Loucy (cell line): ENCODE measurements around the gene PLA2G10.
"Not testable (repeated sequence)": the region's sequence is repeated elsewhere in the genome, so short reads cannot be mapped to it uniquely, and the experiment has no call there.

Experiments used
- CTCF ChIP-seq: fragments of 200-600 bp; sonication (generic); conservative IDR thresholded peaks from 2 replicates; pipeline ENCODE4 v1.5.1; 2014; ENCODE audit warnings: mild to moderate bottlenecking, antibody characterized with exemption, low read length
- EZH2phosphoT487 ChIP-seq: fragments of 200-600 bp; IDR thresholded peaks from 2 replicates; pipeline ENCODE4 v1.6.1; 2018; ENCODE audit warnings: antibody characterized with exemption, mild to moderate bottlenecking, moderate library complexity, borderline replicate concordance

GRCh38 chr16:14741794-14742193 is 47.7 kb upstream of the PLA2G10 start:
- TF ChIP-seq CTCF, EZH2phosphoT487: not testable (repeated sequence)
